Epithelial cell of esophagus (primary cell): Measurements from ENCODE around the gene IL15.

Source experiments
- DNase-seq: peaks from one replicate; pipeline ENCODE4 v3.0.0; 2010; ENCODE audit warnings: low read depth
- H3K4me3 ChIP-seq: 2 replicates; pipeline ENCODE4 v1.5.1; 2011; ENCODE audit warnings: mild to moderate bottlenecking, low read length, control low read depth
- CTCF ChIP-seq: IDR thresholded peaks from 2 replicates; pipeline ENCODE4 v1.5.1; 2011; ENCODE audit warnings: low read depth, mild to moderate bottlenecking, low read length, control low read depth, inconsistent platforms; ENCODE audit not compliant: insufficient read depth; ENCODE audit errors: missing control alignments

Gene IL15

GRCh38 chr4:141636771-141637460 lies 533 bp downstream of the IL15 start:
- peak; percentile 48 for DNase-seq
- peak overlapping the region; percentile 70 for H3K4me3 ChIP-seq
- no peak for TF ChIP-seq CTCF

GRCh38 chr4:141637565-141637964 lies 1.2 kb downstream of the IL15 start:
- TF ChIP-seq CTCF, result no peak
- no peak for DNase-seq
- H3K4me3 ChIP-seq, result no peak overlapping the region

GRCh38 chr4:141638230-141638629 lies 1.8 kb downstream of the IL15 start:
- DNase-seq, result no peak
- H3K4me3 ChIP-seq, result no peak overlapping the region
- TF ChIP-seq CTCF, result no peak

GRCh38 chr4:141640696-141641095 lies 4.3 kb downstream of the IL15 start:
- no peak overlapping the region for H3K4me3 ChIP-seq
- no peak for TF ChIP-seq CTCF
- no peak for DNase-seq

GRCh38 chr4:141642063-141642462 lies 5.7 kb downstream of the IL15 start:
- DNase-seq, result no peak
- no peak overlapping the region for H3K4me3 ChIP-seq
- TF ChIP-seq CTCF, result no peak

GRCh38 chr4:141642711-141643110 lies 6.3 kb downstream of the IL15 start:
- H3K4me3 ChIP-seq, result no peak overlapping the region
- TF ChIP-seq CTCF, result no peak
- peak; percentile 62 for DNase-seq

- no peak overlapping the region for H3K4me3 ChIP-seq
- DNase-seq, result peak; percentile 91
- TF ChIP-seq CTCF, result no peak
Measured at GRCh38 chr4:141643557-141643956, 7.2 kb downstream of the IL15 start.
